ENCODE results near the gene CADPS2.

- TF ChIP-seq CTCF (conservative IDR thresholded peaks at IDR 0.05 in 1 of 2, IDR thresholded peaks at IDR 0.05 in 1 of 2; ENCODE audit: extremely low read depth in 1 of 2, insufficient read depth in 1 of 2, low read depth in 1 of 2, low read length in 2 of 2) (no peak), EZH2 (IDR thresholded peaks at IDR 0.05; ENCODE audit: borderline replicate concordance, low read length) (no peak)
Observed at GRCh38 chr7:122412441-122412840, 473.8 kb downstream of the CADPS2 start.
